HG03045 (cell line): ENCODE results near the gene TRMU.

ENCODE experiments used
- ATAC-seq: cut with Tn5 transposase; IDR thresholded peaks from one replicate; pipeline ENCODE4 v1.9.1; 2021; ENCODE audit warnings: mild to moderate bottlenecking, moderate library complexity; ENCODE audit not compliant: unreplicated experiment

Gene TRMU

GRCh38 chr22:46406349-46406748, 70.8 kb downstream of the TRMU start:
- no peak for ATAC-seq

GRCh38 chr22:46406791-46407190, 71.3 kb downstream of the TRMU start:
- ATAC-seq = no peak
